MM.1S (cell line): ENCODE data around the gene STXBP6.

ENCODE experiments used
- DNase-seq: peaks from one replicate; pipeline ENCODE4 v3.0.0-alpha.2; 2015
- H2AFZ ChIP-seq: fragments of 300-600 bp; sonication (generic); 2 replicates; pipeline ENCODE4 v1.6.0; 2016; ENCODE audit warnings: antibody characterized with exemption, low read length
- H3F3A ChIP-seq: fragments of 300-600 bp; sonication (generic); 2 replicates; pipeline ENCODE4 v1.6.1; 2016; ENCODE audit warnings: mild to moderate bottlenecking, antibody characterized with exemption, low read length, moderate library complexity, mixed read lengths; ENCODE audit not compliant: insufficient read depth
- H3K27ac ChIP-seq: fragments of 300-600 bp; sonication (generic); 2 replicates; pipeline ENCODE4 v1.5.1; 2016; ENCODE audit warnings: mild to moderate bottlenecking, low read length
- H3K27me3 ChIP-seq: fragments of 300-600 bp; sonication (generic); replicated peaks from 2 replicates; pipeline ENCODE4 v1.6.0; 2016; ENCODE audit warnings: low read length; ENCODE audit not compliant: insufficient read depth
- H3K36me3 ChIP-seq: fragments of 300-600 bp; sonication (generic); replicated peaks from 2 replicates; pipeline ENCODE4 v1.6.1; 2016; ENCODE audit warnings: mild to moderate bottlenecking, low read length, mixed read lengths; ENCODE audit not compliant: insufficient read depth
- H3K4me1 ChIP-seq: fragments of 300-600 bp; sonication (generic); 2 replicates; pipeline ENCODE4 v1.6.1; 2016; ENCODE audit warnings: low read length, mixed read lengths
- H3K4me2 ChIP-seq: fragments of 300-600 bp; sonication (generic); 2 replicates; pipeline ENCODE4 v1.6.0; 2016; ENCODE audit warnings: low read depth, low read length
- H3K4me3 ChIP-seq: fragments of 300-600 bp; sonication (generic); 2 replicates; pipeline ENCODE4 v1.5.1; 2016; ENCODE audit warnings: low read length, mixed read lengths
- H3K79me2 ChIP-seq: fragments of 300-600 bp; sonication (generic); 2 replicates; pipeline ENCODE4 v1.6.1; 2016; ENCODE audit warnings: mixed run types, low read length, mixed read lengths
- H3K9ac ChIP-seq: fragments of 300-600 bp; sonication (generic); 2 replicates; pipeline ENCODE4 v1.6.1; 2016; ENCODE audit warnings: low read length, mixed read lengths
- H3K9me2 ChIP-seq: fragments of 300-600 bp; sonication (generic); replicated peaks from 2 replicates; pipeline ENCODE4 v1.6.1; 2016; ENCODE audit warnings: mild to moderate bottlenecking, low read length, mixed read lengths; ENCODE audit not compliant: insufficient read depth
- H3K9me3 ChIP-seq: fragments of 300-600 bp; sonication (generic); replicated peaks from 2 replicates; pipeline ENCODE4 v1.6.1; 2016; ENCODE audit warnings: mild to moderate bottlenecking, low read length, mixed read lengths; ENCODE audit not compliant: insufficient read depth
- H4K20me1 ChIP-seq: fragments of 300-600 bp; sonication (generic); 2 replicates; pipeline ENCODE4 v1.6.1; 2016; ENCODE audit warnings: mild to moderate bottlenecking, low read length, moderate library complexity, mixed read lengths; ENCODE audit not compliant: insufficient read depth
- EZH2 ChIP-seq: fragments of 300-600 bp; sonication (generic); optimal IDR thresholded peaks from 2 replicates; pipeline ENCODE3; 2017; ENCODE audit warnings: low read depth, mild to moderate bottlenecking, antibody characterized with exemption, low read length, mixed read lengths
- EZH2phosphoT487 ChIP-seq: fragments of 300-600 bp; sonication (generic); IDR thresholded peaks from 2 replicates; pipeline ENCODE4 v1.6.1; 2018; ENCODE audit warnings: antibody characterized with exemption, low read length
- TF ChIP-seq, protein P1 (sequence below): fragments of 300-600 bp; sonication (generic); IDR thresholded peaks from 2 replicates; pipeline ENCODE4 v1.5.1; 2016; ENCODE audit warnings: antibody characterized with exemption, low read length, mixed read lengths

Gene STXBP6

DNA sequence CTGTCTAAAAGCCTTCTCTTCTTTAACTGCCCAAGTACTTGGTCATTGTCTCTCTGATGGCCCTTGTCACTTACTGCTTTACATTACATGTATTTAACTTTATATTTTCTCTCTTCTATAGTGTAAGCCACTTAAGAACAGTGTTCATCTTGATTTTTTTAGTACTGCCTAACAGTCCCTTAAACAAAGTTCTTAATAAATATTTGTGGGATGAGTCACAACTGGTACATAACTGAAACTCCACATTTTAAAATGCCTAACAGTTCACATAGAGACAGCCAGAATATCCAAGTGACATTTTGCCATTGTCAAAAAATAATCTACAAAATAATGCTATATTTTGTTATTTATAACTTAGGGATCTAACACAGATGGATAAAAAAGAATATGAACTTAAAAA is 146.6 kb downstream of the STXBP6 start:
- TF ChIP-seq EZH2 (no peak), EZH2phosphoT487 (no peak)
- TF ChIP-seq, protein P1, sequence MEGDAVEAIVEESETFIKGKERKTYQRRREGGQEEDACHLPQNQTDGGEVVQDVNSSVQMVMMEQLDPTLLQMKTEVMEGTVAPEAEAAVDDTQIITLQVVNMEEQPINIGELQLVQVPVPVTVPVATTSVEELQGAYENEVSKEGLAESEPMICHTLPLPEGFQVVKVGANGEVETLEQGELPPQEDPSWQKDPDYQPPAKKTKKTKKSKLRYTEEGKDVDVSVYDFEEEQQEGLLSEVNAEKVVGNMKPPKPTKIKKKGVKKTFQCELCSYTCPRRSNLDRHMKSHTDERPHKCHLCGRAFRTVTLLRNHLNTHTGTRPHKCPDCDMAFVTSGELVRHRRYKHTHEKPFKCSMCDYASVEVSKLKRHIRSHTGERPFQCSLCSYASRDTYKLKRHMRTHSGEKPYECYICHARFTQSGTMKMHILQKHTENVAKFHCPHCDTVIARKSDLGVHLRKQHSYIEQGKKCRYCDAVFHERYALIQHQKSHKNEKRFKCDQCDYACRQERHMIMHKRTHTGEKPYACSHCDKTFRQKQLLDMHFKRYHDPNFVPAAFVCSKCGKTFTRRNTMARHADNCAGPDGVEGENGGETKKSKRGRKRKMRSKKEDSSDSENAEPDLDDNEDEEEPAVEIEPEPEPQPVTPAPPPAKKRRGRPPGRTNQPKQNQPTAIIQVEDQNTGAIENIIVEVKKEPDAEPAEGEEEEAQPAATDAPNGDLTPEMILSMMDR = no peak
- Histone ChIP-seq H3K9me2 (no peaks in the 10 kb centered on the region), H3K79me2 (no peaks in the 10 kb centered on the region), H3K27me3 (no peaks in the 10 kb centered on the region), H3K9me3 (no peaks in the 10 kb centered on the region), H3K9ac (no peak overlapping the region), H2AFZ (no peak overlapping the region), H4K20me1 (no peaks in the 10 kb centered on the region), H3K27ac (no peak overlapping the region), H3K4me1 (no peaks in the 10 kb centered on the region), H3K36me3 (no peaks in the 10 kb centered on the region), H3K4me3 (no peak overlapping the region), H3K4me2 (no peak overlapping the region), H3F3A (no peaks in the 10 kb centered on the region)
- DNase-seq = no peak

DNA sequence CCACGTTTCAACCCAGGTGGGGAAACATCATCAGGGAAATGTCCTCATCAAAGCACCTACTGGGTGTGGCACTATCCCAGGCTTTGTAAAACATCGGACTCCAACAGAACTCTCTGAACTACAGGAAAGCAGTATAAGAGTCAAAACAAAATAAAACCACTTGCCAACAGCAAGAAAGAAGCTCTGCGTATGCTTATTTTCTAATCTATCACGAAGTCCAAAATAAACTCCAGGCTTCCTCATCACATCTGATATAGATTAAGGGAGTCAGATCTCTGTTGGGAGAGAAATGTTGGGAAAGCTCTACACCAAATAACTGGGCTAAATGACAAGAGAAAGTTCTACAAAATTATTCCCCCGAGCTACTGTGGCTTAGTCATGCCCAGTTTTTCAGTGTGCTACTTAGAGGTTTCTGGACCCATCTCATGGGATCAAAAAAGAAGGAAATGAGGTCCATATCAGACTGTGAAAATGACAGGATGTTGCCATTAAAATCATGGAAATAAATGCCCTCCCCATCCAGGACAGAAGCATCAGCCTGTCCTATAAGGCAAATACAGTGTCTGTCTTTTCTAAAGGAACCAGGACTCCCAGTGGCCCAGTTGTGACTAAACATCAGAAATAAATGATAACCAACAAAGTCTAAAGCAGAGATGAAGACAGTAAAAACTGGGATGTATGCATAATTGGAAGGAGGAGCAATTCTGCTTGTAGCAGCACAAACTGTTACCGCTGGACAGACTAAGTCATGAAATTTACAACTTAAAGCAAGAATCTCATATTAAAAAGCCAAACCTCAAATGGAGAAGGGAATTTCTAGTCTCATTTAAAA is 149.5 kb downstream of the STXBP6 start:
- H3K27me3 ChIP-seq = no peaks in the 10 kb centered on the region
- no peak overlapping the region for H2AFZ ChIP-seq
- no peak overlapping the region for H3K27ac ChIP-seq
- no peaks in the 10 kb centered on the region for H3K9me3 ChIP-seq
- H3K4me1 ChIP-seq = no peaks in the 10 kb centered on the region
- H3K9me2 ChIP-seq = no peaks in the 10 kb centered on the region
- H4K20me1 ChIP-seq = no peaks in the 10 kb centered on the region
- H3F3A ChIP-seq = no peaks in the 10 kb centered on the region
- TF ChIP-seq, protein P1 = no peak
- no peak for TF ChIP-seq EZH2phosphoT487
- TF ChIP-seq EZH2 = no peak
- no peak overlapping the region for H3K4me2 ChIP-seq
- no peaks in the 10 kb centered on the region for H3K36me3 ChIP-seq
- H3K9ac ChIP-seq = no peak overlapping the region
- H3K79me2 ChIP-seq = no peaks in the 10 kb centered on the region
- DNase-seq = no peak
- H3K4me3 ChIP-seq = no peak overlapping the region

DNA sequence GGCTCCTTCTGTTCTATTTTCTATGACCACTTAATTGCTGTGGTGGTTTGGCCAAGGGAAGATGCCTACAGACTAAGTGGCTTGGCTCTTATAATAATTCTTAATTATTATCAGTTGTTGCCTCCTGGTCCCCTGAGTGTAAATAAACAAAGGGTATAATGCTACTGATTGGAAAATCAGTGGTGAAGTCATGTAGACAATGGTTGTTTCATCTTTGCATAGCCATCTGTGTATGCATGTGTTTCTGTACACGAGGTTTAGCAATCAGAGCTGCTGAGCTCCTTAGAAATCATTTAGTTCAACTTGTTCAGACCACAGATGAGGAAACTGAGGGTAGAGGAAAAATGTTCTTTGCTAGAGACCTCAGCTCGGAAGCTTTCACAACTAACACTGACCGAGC is 152.2 kb downstream of the STXBP6 start:
- H3K4me2 ChIP-seq = no peak overlapping the region
- H2AFZ ChIP-seq = no peak overlapping the region
- H3K4me1 ChIP-seq = no peaks in the 10 kb centered on the region
- no peaks in the 10 kb centered on the region for H3K79me2 ChIP-seq
- no peaks in the 10 kb centered on the region for H3K36me3 ChIP-seq
- H3K4me3 ChIP-seq = no peak overlapping the region
- H4K20me1 ChIP-seq = no peaks in the 10 kb centered on the region
- no peak overlapping the region for H3K9ac ChIP-seq
- no peaks in the 10 kb centered on the region for H3K9me3 ChIP-seq
- DNase-seq = no peak
- no peaks in the 10 kb centered on the region for H3F3A ChIP-seq
- H3K27me3 ChIP-seq = no peaks in the 10 kb centered on the region
- H3K9me2 ChIP-seq = no peaks in the 10 kb centered on the region
- TF ChIP-seq EZH2phosphoT487 = no peak
- TF ChIP-seq, protein P1 = no peak
- TF ChIP-seq EZH2 = no peak
- H3K27ac ChIP-seq = no peak overlapping the region
